AG04450 (cell line): ENCODE data around the gene PLEKHB1. TPM values are rescaled to one million over a fixed set of nuclear protein-coding genes. Genes with fewer than 3 reads are reported as not detected.

Experiments
- CTCF ChIA-PET: fragments of 300-600, 350-600 bp; formaldehyde crosslinking; extraction: SDS; loops from one replicate; lab custom pipeline; 2022; ENCODE audit warnings: antibody characterized with exemption, inconsistent platforms; lab: Charles Lee
- POLR2A ChIA-PET: fragments of 350-600 bp; formaldehyde crosslinking; extraction: SDS; loops from one replicate; lab custom pipeline; 2021; ENCODE audit warnings: antibody characterized with exemption, inconsistent platforms; lab: Yijun Ruan, JAX
- DNase-seq: peaks from one replicate; pipeline ENCODE4 v3.0.0-alpha.2; 2011; ENCODE audit warnings: low read depth, low spot score
- H3K27ac ChIP-seq: one replicate; pipeline ENCODE4 v1.5.1; 2012; ENCODE audit warnings: low read depth, low read length, control low read depth
- H3K27me3 ChIP-seq: one replicate; pipeline ENCODE4 v1.6.0; 2012; ENCODE audit warnings: low read length; ENCODE audit not compliant: control insufficient read depth, insufficient read depth
- H3K4me3 ChIP-seq: 2 replicates; pipeline ENCODE4 v1.5.1; 2011; ENCODE audit warnings: mild to moderate bottlenecking, low read depth, low read length, control low read depth
- H3K9me3 ChIP-seq: 2 replicates; pipeline ENCODE4 v1.5.1; 2012; ENCODE audit warnings: low read length; ENCODE audit not compliant: control insufficient read depth, insufficient read depth
- CTCF ChIP-seq: IDR thresholded peaks from 2 replicates; pipeline ENCODE4 v1.5.1; 2011; ENCODE audit warnings: low read depth, low read length, control low read depth, inconsistent platforms
- polyA plus RNA-seq: library from polyadenylated mRNA; depleted of rRNA; stranded (reverse); fragments of >200 nt; gene quantifications from 2 replicates; pipeline ENCODE4 v1.2.3, GENCODE V29; 2011

PLEKHB1 gene
- polyA plus RNA-seq, 1 experiment, result 0.61 TPM

- ChIA-PET POLR2A (no interaction called here), CTCF (interaction anchor here (1.4 to 2.6 kb wide), 3 partner anchors 30 to 279 kb away, joined by 5 to 7 read pairs (median 5); no protein-coding TSS in a partner anchor)
- DNase-seq, result no peak
- no peak overlapping the region for H3K4me3 ChIP-seq
- H3K27me3 ChIP-seq, result peaks cover 10% of the 10 kb centered on the region
- no peak for TF ChIP-seq CTCF
- H3K27ac ChIP-seq, result no peak overlapping the region
- no peaks in the 10 kb centered on the region for H3K9me3 ChIP-seq
Observed at GRCh38 chr11:73629907-73630306, 16.5 kb upstream of the PLEKHB1 start.

- DNase-seq, result no peak
- no peak for TF ChIP-seq CTCF
- Histone ChIP-seq H3K27ac (no peak overlapping the region), H3K27me3 (peaks cover 9% of the 10 kb centered on the region), H3K9me3 (no peaks in the 10 kb centered on the region), H3K4me3 (no peak overlapping the region)
- CTCF ChIA-PET, result no interaction called here
- POLR2A ChIA-PET, result no interaction called here
Observed at GRCh38 chr11:73632996-73633395, 13.4 kb upstream of the PLEKHB1 start.

GRCh38 chr11:73633999-73634398 is 12.4 kb upstream of the PLEKHB1 start:
- no peak for TF ChIP-seq CTCF
- POLR2A ChIA-PET, result no interaction called here
- DNase-seq, result no peak
- CTCF ChIA-PET, result interaction anchor here (1.0 kb wide), 1 partner anchor 155 kb away, joined by 4 read pairs; no protein-coding TSS in a partner anchor
- no peak overlapping the region for H3K4me3 ChIP-seq
- no peaks in the 10 kb centered on the region for H3K9me3 ChIP-seq
- no peak overlapping the region for H3K27ac ChIP-seq
- H3K27me3 ChIP-seq, result peaks cover 9% of the 10 kb centered on the region

- Histone ChIP-seq H3K4me3 (no peak overlapping the region), H3K27ac (no peak overlapping the region), H3K9me3 (no peaks in the 10 kb centered on the region), H3K27me3 (peaks cover 4% of the 10 kb centered on the region)
- CTCF ChIA-PET, result interaction anchor here (1.6 to 4.8 kb wide), 2 partner anchors 10 to 157 kb away, joined by 3 to 35 read pairs; no protein-coding TSS in a partner anchor
- POLR2A ChIA-PET, result no interaction called here
- no peak for TF ChIP-seq CTCF
- DNase-seq, result no peak
Observed at GRCh38 chr11:73635721-73636120, 10.7 kb upstream of the PLEKHB1 start.

GRCh38 chr11:73636249-73636648 is 10.1 kb upstream of the PLEKHB1 start:
- TF ChIP-seq CTCF, result no peak
- ChIA-PET POLR2A (no interaction called here), CTCF (interaction anchor here (1.6 to 4.8 kb wide), 2 partner anchors 11 to 157 kb away, joined by 3 to 35 read pairs; no protein-coding TSS in a partner anchor)

More at GRCh38 chr11:73636249-73636648, 10.1 kb upstream of the PLEKHB1 start:
- Histone ChIP-seq H3K9me3 (no peaks in the 10 kb centered on the region), H3K4me3 (no peak overlapping the region), H3K27me3 (peaks cover 3% of the 10 kb centered on the region), H3K27ac (no peak overlapping the region)
- no peak for DNase-seq
